ENCODE data around the gene NIM1K.

NIM1K gene

DNA sequence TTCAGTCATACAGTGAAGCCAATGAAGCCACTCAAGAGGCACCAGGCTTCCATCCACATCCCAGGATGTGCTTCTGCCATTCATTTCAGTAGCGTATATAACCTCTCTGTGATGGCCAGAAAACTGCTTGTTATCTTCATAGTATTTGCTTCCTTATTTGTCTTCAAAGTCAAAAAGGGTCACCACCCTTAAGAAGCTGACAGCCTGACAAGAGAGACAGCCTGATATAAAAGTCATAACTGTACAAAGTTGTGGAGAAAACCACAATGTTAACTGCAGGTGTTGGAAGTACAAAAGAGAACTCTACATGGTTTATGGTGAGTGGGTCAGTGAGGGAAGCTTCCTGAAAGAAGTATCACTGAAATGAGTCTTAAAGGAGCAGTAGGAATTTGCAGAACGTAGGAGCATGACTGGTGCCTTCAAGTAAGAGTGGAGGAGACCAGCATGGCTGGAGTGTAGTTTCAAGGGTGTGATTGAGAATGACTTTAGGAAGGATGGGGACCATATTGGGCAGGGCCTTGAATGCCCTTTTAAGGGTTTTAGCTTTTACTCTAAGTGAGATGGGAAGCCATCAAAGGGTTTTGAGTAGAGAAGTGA, 33.7 kb downstream of the NIM1K start:
- no peaks in the 10 kb centered on the region for H3K4me1 ChIP-seq (ENCODE audit: control insufficient read depth, insufficient read depth, low read length)
- H3K9me3 ChIP-seq (ENCODE audit: control insufficient read depth in 2 of 2, low read length in 2 of 2), result no peaks in the 10 kb centered on the region
- no peaks in the 10 kb centered on the region for H3K36me3 ChIP-seq (ENCODE audit: control insufficient read depth in 2 of 2, insufficient read depth in 2 of 2, low read length in 2 of 2)
- H3K4me3 ChIP-seq (ENCODE audit: low read length in 2 of 2), result no peak overlapping the region
- H3K27me3 ChIP-seq (ENCODE audit: control insufficient read depth in 1 of 2, insufficient read depth in 2 of 2, low read length in 2 of 2), result no peaks in the 10 kb centered on the region
- no peak overlapping the region for H3K9ac ChIP-seq (ENCODE audit: low read length in 2 of 2)
- H3K27ac ChIP-seq (ENCODE audit: low read length), result no peak overlapping the region

GRCh38 chr5:43227655-43228054, 35.6 kb downstream of the NIM1K start:
- no peaks in the 10 kb centered on the region for H3K9me3 ChIP-seq (ENCODE audit: control insufficient read depth in 2 of 2, low read length in 2 of 2)
- H3K27me3 ChIP-seq (ENCODE audit: control insufficient read depth in 1 of 2, insufficient read depth in 2 of 2, low read length in 2 of 2), result no peaks in the 10 kb centered on the region
- H3K4me3 ChIP-seq (ENCODE audit: low read length in 2 of 2), result no peak overlapping the region
- no peaks in the 10 kb centered on the region for H3K36me3 ChIP-seq (ENCODE audit: control insufficient read depth in 2 of 2, insufficient read depth in 2 of 2, low read length in 2 of 2)
- H3K4me1 ChIP-seq (ENCODE audit: control insufficient read depth, insufficient read depth, low read length), result no peaks in the 10 kb centered on the region
- no peak overlapping the region for H3K9ac ChIP-seq (ENCODE audit: low read length in 2 of 2)
- no peak overlapping the region for H3K27ac ChIP-seq (ENCODE audit: low read length)

DNA sequence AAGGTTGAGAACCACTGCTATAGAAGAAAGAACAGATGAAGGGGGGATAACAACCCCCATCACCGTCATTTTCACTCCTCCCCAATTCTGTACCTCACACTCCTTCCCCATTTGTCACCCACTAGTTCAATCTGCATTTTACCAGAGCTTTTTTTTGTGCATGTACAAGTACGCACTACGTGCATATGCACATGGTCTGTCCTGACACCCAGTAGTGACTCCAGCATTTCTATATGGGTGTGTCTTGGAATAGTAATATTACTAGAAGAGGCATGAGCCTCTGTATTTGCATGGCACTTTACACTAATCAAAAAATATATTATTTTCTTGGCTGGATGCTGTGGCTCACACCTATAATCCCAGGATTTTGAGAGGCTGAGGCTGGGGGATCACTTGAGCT, 38.7 kb downstream of the NIM1K start:
- H3K27me3 ChIP-seq (ENCODE audit: control insufficient read depth in 1 of 2, insufficient read depth in 2 of 2, low read length in 2 of 2), result no peaks in the 10 kb centered on the region
- H3K9me3 ChIP-seq (ENCODE audit: control insufficient read depth in 2 of 2, low read length in 2 of 2), result no peaks in the 10 kb centered on the region
- no peak overlapping the region for H3K4me3 ChIP-seq (ENCODE audit: low read length in 2 of 2)
- H3K36me3 ChIP-seq (ENCODE audit: control insufficient read depth in 2 of 2, insufficient read depth in 2 of 2, low read length in 2 of 2), result no peaks in the 10 kb centered on the region
- no peak overlapping the region for H3K9ac ChIP-seq (ENCODE audit: low read length in 2 of 2)
- no peak overlapping the region for H3K27ac ChIP-seq (ENCODE audit: low read length)
- no peaks in the 10 kb centered on the region for H3K4me1 ChIP-seq (ENCODE audit: control insufficient read depth, insufficient read depth, low read length)

GRCh38 chr5:43231977-43232376, 40.0 kb downstream of the NIM1K start:
- no peaks in the 10 kb centered on the region for H3K9me3 ChIP-seq (ENCODE audit: control insufficient read depth in 2 of 2, low read length in 2 of 2)
- H3K9ac ChIP-seq (ENCODE audit: low read length in 2 of 2), result no peak overlapping the region
- no peak overlapping the region for H3K4me3 ChIP-seq (ENCODE audit: low read length in 2 of 2)
- no peak overlapping the region for H3K27ac ChIP-seq (ENCODE audit: low read length)
- H3K27me3 ChIP-seq (ENCODE audit: control insufficient read depth in 1 of 2, insufficient read depth in 2 of 2, low read length in 2 of 2), result no peaks in the 10 kb centered on the region
- no peaks in the 10 kb centered on the region for H3K36me3 ChIP-seq (ENCODE audit: control insufficient read depth in 2 of 2, insufficient read depth in 2 of 2, low read length in 2 of 2)
- H3K4me1 ChIP-seq (ENCODE audit: control insufficient read depth, insufficient read depth, low read length), result no peaks in the 10 kb centered on the region

DNA sequence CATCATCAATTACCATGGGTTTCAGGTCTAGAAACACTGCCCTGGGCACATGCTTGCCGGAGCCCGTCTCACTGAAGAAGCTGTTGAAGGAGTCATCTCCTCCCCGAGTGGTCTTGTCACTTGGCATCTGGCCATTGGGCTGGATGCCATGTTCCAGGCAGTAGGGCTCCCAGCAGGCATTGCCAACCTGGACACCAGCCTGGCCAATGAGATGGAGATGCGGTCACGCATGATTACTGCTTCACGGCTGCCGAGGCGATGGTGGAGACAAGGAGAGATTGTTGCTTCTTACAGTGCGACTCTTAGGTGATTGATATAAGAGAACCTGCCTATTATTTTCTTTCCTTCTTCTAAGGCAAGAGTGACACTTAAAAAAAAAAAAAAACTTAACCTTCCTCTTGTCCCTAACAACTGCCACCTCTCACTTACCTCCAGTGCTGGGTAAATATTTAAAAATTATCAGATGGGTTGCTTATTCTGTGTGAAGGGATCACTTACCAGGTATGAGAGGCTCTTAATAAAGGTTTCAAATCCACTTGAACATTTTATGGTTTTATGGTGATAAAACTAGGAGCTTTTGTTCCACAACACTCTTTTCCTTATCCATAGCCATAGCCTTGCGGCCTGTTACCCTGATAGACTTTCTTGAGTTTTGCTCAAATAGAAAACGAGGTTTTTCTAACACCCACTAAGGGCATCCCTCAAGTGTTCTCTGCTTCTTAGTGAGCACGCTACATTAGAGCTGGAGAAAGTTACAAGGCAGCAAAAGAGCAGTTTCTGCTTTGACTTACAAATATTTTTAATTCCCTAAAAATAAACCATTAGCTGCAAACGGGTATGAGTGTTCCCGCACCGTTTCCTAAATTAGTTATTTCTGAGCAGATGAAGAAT, 41.2 kb downstream of the NIM1K start:
- H3K9ac ChIP-seq (ENCODE audit: low read length in 2 of 2), result no peak overlapping the region
- no peaks in the 10 kb centered on the region for H3K27me3 ChIP-seq (ENCODE audit: control insufficient read depth in 1 of 2, insufficient read depth in 2 of 2, low read length in 2 of 2)
- no peaks in the 10 kb centered on the region for H3K4me1 ChIP-seq (ENCODE audit: control insufficient read depth, insufficient read depth, low read length)
- H3K36me3 ChIP-seq (ENCODE audit: control insufficient read depth in 2 of 2, insufficient read depth in 2 of 2, low read length in 2 of 2), result no peaks in the 10 kb centered on the region
- H3K27ac ChIP-seq (ENCODE audit: low read length), result no peak overlapping the region
- H3K4me3 ChIP-seq (ENCODE audit: low read length in 2 of 2), result no peak overlapping the region
- no peaks in the 10 kb centered on the region for H3K9me3 ChIP-seq (ENCODE audit: control insufficient read depth in 2 of 2, low read length in 2 of 2)

GRCh38 chr5:43233946-43234345, 41.9 kb downstream of the NIM1K start:
- Histone ChIP-seq H3K27ac (ENCODE audit: low read length) (no peak overlapping the region), H3K4me1 (ENCODE audit: control insufficient read depth, insufficient read depth, low read length) (no peaks in the 10 kb centered on the region), H3K36me3 (ENCODE audit: control insufficient read depth in 2 of 2, insufficient read depth in 2 of 2, low read length in 2 of 2) (no peaks in the 10 kb centered on the region), H3K9ac (ENCODE audit: low read length in 2 of 2) (no peak overlapping the region), H3K9me3 (ENCODE audit: control insufficient read depth in 2 of 2, low read length in 2 of 2) (no peaks in the 10 kb centered on the region), H3K27me3 (ENCODE audit: control insufficient read depth in 1 of 2, insufficient read depth in 2 of 2, low read length in 2 of 2) (no peaks in the 10 kb centered on the region), H3K4me3 (ENCODE audit: low read length in 2 of 2) (no peak overlapping the region)

DNA sequence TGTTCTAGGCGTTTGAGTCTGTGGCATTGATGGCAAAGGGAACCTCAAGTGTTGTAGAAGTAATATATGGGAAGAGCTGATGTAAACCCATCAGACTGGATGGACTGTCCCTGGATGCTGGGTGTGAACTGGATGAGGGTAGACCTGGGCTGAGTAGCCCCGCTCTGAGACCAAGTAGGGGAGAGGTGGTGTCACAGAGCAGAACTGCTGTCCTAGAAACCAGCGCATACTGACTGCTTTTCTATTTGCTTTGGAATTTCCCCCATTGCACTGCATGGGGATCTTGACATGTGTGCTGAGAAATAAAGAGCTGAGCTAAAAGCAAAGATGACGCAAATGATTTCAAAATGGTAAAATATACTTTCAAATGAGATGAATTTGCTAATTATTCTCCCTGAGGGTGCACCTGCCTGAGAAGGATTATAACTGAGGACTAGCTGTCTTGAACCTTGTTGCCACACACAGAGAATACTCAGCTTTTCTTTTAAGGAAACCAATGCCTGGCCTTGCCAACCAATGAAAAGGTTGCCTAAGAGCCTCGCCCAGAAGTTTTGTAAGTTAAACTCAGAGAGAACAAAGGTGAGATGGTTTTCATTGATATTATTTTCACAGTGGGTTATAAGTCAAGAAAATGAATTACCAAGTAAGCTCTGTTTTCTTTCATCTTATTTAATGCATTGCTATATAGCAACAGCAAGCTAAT, 44.8 kb downstream of the NIM1K start:
- Histone ChIP-seq H3K36me3 (ENCODE audit: control insufficient read depth in 2 of 2, insufficient read depth in 2 of 2, low read length in 2 of 2) (no peaks in the 10 kb centered on the region), H3K4me1 (ENCODE audit: control insufficient read depth, insufficient read depth, low read length) (no peaks in the 10 kb centered on the region), H3K9ac (ENCODE audit: low read length in 2 of 2) (no peak overlapping the region), H3K27me3 (ENCODE audit: control insufficient read depth in 1 of 2, insufficient read depth in 2 of 2, low read length in 2 of 2) (no peaks in the 10 kb centered on the region), H3K9me3 (ENCODE audit: control insufficient read depth in 2 of 2, low read length in 2 of 2) (no peaks in the 10 kb centered on the region), H3K4me3 (ENCODE audit: low read length in 2 of 2) (no peak overlapping the region), H3K27ac (ENCODE audit: low read length) (no peak overlapping the region)

DNA sequence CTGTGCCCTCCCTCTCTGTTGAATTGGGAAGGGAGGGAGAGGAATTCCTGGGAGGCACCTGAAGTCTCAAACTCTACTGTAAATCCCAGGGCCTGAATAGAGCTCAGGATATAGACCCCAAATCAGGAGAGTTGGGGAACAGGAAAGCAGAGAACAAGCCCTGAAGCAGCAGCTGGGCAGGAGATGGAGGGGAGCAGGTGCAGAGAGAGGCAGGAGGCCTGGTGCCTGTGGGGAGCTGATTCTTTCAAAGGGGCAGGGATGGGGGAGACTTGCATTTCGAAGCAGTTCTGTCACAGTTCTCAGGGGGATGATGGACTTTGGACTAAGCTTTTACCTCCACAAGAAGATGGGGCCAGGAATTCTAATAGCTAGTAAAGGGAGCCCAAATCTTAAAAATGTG, 50.2 kb downstream of the NIM1K start:
- Histone ChIP-seq H3K4me1 (ENCODE audit: control insufficient read depth, insufficient read depth, low read length) (no peaks in the 10 kb centered on the region), H3K36me3 (ENCODE audit: control insufficient read depth in 2 of 2, insufficient read depth in 2 of 2, low read length in 2 of 2) (peaks cover 0 to 3% of the 10 kb centered on the region in 2 donors), H3K9ac (ENCODE audit: low read length in 2 of 2) (no peak overlapping the region), H3K27me3 (ENCODE audit: control insufficient read depth in 1 of 2, insufficient read depth in 2 of 2, low read length in 2 of 2) (no peaks in the 10 kb centered on the region), H3K9me3 (ENCODE audit: control insufficient read depth in 2 of 2, low read length in 2 of 2) (no peaks in the 10 kb centered on the region), H3K27ac (ENCODE audit: low read length) (no peak overlapping the region), H3K4me3 (ENCODE audit: low read length in 2 of 2) (no peak overlapping the region)

DNA sequence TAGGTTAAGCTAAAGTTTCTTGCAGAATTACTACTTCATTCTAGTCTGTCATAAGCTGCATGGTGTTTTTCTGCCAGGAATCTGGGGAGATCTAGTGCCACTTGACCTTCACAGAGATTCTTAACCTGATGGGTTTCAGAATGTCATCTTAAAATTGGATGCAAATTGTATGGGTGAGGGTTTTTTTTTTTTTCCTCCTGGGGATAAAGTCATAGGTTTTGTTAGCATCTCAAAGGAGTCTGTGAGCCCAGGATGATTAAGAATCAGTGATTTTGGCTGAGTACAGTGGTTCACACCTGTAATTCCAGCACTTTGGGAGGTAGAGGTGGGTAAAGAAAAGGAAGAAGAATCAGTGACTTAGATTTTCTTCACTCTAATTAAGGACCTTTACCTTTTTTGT, 51.2 kb downstream of the NIM1K start:
- H3K36me3 ChIP-seq (ENCODE audit: control insufficient read depth in 2 of 2, insufficient read depth in 2 of 2, low read length in 2 of 2), result peaks cover 0 to 3% of the 10 kb centered on the region in 2 donors
- no peak overlapping the region for H3K9ac ChIP-seq (ENCODE audit: low read length in 2 of 2)
- H3K27me3 ChIP-seq (ENCODE audit: control insufficient read depth in 1 of 2, insufficient read depth in 2 of 2, low read length in 2 of 2), result no peaks in the 10 kb centered on the region
- H3K4me3 ChIP-seq (ENCODE audit: low read length in 2 of 2), result no peak overlapping the region
- H3K9me3 ChIP-seq (ENCODE audit: control insufficient read depth in 2 of 2, low read length in 2 of 2), result no peaks in the 10 kb centered on the region
- no peaks in the 10 kb centered on the region for H3K4me1 ChIP-seq (ENCODE audit: control insufficient read depth, insufficient read depth, low read length)
- H3K27ac ChIP-seq (ENCODE audit: low read length), result no peak overlapping the region

GRCh38 chr5:43244823-43245565, 53.0 kb downstream of the NIM1K start:
- Histone ChIP-seq H3K27ac (ENCODE audit: low read length) (no peak overlapping the region), H3K36me3 (ENCODE audit: control insufficient read depth in 2 of 2, insufficient read depth in 2 of 2, low read length in 2 of 2) (peaks cover 0 to 3% of the 10 kb centered on the region in 2 donors), H3K4me1 (ENCODE audit: control insufficient read depth, insufficient read depth, low read length) (no peaks in the 10 kb centered on the region), H3K9ac (ENCODE audit: low read length in 2 of 2) (no peak overlapping the region), H3K4me3 (ENCODE audit: low read length in 2 of 2) (no peak overlapping the region), H3K9me3 (ENCODE audit: control insufficient read depth in 2 of 2, low read length in 2 of 2) (no peaks in the 10 kb centered on the region), H3K27me3 (ENCODE audit: control insufficient read depth in 1 of 2, insufficient read depth in 2 of 2, low read length in 2 of 2) (no peaks in the 10 kb centered on the region)
